Testis (tissue), 3 donors: ENCODE measurements around the gene TMEM236. TPM values are rescaled to one million over a fixed set of nuclear protein-coding genes. Genes with fewer than 3 reads are reported as not detected.

Source experiments
- DNase-seq: peaks from one replicate; pipeline ENCODE4 v3.0.0-alpha.2; 2019
- H3K27ac ChIP-seq, 2 donors: fragments of 200-600 bp; sonication (generic); one replicate each; pipeline ENCODE4 v1.5.1; 2019
- H3K27me3 ChIP-seq: fragments of 200-600 bp; sonication (generic); one replicate; pipeline ENCODE4 v1.5.1; 2019
- H3K36me3 ChIP-seq: fragments of 200-600 bp; sonication (generic); one replicate; pipeline ENCODE4 v1.5.1; 2017; ENCODE audit warnings: low read depth; ENCODE audit errors: missing control alignments
- H3K4me1 ChIP-seq: fragments of 200-600 bp; sonication (generic); one replicate; pipeline ENCODE4 v1.5.1; 2019
- H3K4me3 ChIP-seq, 2 donors: fragments of 200-600 bp; sonication (generic); one replicate each; pipeline ENCODE4 v1.5.1; 2017 to 2019
- H3K9me3 ChIP-seq: fragments of 200-600 bp; sonication (generic); one replicate; pipeline ENCODE4 v1.5.1; 2017
- CTCF ChIP-seq, 3 experiments: fragments of 450-650 bp in 2 of 3; fragments of 200-600 bp in 1 of 3; sonication (generic) in 1 of 3; IDR thresholded peaks; one replicate each; pipeline ENCODE4 v1.5.1; 2016 to 2019; ENCODE audit warnings: antibody characterized with exemption in 3 of 3, mild to moderate bottlenecking in 2 of 3, moderate library complexity in 1 of 3
- POLR2A ChIP-seq: fragments of 450-650 bp; IDR thresholded peaks from one replicate; pipeline ENCODE4 v1.6.1; 2017; ENCODE audit warnings: antibody characterized with exemption, mild to moderate bottlenecking, moderate library complexity
- WGBS, 2 donors: methylation state at CpG; one replicate each; pipeline ENCODE4 v1.1.5; 2018; 5-methylcytosine and 5-hydroxymethylcytosine counted together
- intact Hi-C: fragments of 100-400 bp; cut with DNase I; formaldehyde crosslinking; loops from one replicate; pipeline ENCODE4 v1.15.1; 2023; ENCODE audit warnings: low total_unique reads
- polyA plus RNA-seq: library from polyadenylated mRNA; stranded (reverse); fragments of 350-450 nt; fragmentation: Illumina TruSeq; extraction: RNeasy Lipid Tissue Mini Kit (QIAGEN cat#74804); gene quantifications from one replicate; pipeline ENCODE4 v1.2.3, GENCODE V29; 2014; ENCODE audit warnings: low read depth, low replicate concordance; ENCODE audit not compliant: insufficient read depth
- total RNA-seq, 2 donors: library from RNA; depleted of rRNA; stranded (reverse); fragments of >200 nt; gene quantifications; one replicate each; pipeline ENCODE4 v1.2.3, GENCODE V29; 2016

TMEM236 gene
- total and polyA plus RNA-seq, 3 donors from 2014 or later: 0.43 to 0.49 (median 0.47) TPM

DNA sequence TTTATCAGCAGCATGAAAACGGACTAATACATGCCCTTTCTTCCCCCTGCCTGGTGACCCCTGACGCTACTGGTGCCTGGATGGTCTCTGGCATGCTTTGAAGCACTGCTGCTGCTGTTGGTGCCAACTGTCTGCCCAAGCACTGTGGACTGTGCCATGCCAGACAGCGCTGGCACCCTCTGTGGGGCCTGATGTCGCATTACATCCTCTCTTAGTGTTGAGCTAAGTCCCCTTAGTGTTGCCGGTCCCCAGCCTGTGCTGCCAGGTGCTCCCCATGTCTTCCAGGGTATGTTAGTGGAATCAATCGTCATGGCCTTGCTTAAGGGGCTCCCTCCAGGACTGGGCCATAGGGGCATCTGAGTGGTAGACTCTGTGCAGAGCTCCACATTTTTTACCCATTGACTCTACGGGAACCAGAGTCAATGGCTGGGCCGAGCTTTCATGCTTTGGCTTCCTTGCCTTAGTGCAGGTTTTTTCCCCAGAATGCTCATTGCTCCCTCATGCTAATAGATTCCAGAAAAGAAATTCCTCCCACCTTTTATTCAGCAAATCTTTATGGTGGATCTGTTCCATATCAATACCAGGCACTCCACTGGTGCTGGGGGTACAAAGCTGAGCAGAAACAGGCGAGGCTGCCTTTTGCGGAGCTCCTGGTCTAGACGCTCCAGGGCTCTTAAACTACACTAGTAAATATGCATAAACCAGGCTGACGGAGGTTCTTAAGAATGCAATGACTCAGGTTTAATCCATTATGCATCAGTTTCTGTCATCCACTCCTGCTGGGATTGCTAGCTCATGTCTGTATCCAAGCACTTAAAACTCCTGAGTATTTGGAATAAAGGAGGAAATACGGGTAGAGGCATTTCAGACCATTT, 35.3 kb downstream of the TMEM236 start:
- Histone ChIP-seq H3K4me1 (no peaks in the 10 kb centered on the region), H3K36me3 (no peaks in the 10 kb centered on the region), H3K27me3 (no peaks in the 10 kb centered on the region), H3K27ac (no peak overlapping the region), H3K9me3 (no peaks in the 10 kb centered on the region), H3K4me3 (no peak overlapping the region)
- TF ChIP-seq CTCF (IDR thresholded peaks at IDR 0.05) (no peak), POLR2A (no peak)
- intact Hi-C loops: no loop called here
- 91 to 96% methylated on average over 13 of the region's 13 CpGs for WGBS, 2 donors
- DNase-seq: no peak

DNA sequence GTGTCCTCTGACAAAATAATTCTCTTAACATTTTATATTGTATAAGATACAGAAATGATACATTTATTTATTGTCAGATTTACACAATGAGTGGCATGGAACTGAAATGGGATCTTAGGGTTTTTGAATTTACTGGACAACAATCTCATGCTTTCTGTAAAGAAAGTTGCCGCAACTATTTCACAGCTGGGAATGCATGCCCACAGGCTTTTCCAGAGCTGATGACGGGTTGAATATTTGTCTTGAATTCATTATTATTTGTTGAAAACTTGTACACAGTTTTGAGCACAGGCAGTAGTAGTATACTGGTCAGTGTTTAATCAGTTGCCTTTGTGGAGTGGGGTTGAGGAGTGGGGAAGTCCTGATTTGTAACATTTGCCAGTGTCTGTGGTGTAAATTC, 36.6 kb downstream of the TMEM236 start:
- no peaks in the 10 kb centered on the region for H3K27me3 ChIP-seq
- intact Hi-C loops: no loop called here
- no peak overlapping the region for H3K4me3 ChIP-seq
- H3K4me1 ChIP-seq: no peaks in the 10 kb centered on the region
- H3K36me3 ChIP-seq: no peaks in the 10 kb centered on the region
- TF ChIP-seq POLR2A: no peak
- TF ChIP-seq CTCF (IDR thresholded peaks at IDR 0.05): no peak
- H3K27ac ChIP-seq: no peak overlapping the region
- H3K9me3 ChIP-seq: no peaks in the 10 kb centered on the region
- 95 to 96% methylated on average over 2 of the region's 2 CpGs for WGBS, 2 donors
- DNase-seq: no peak

DNA sequence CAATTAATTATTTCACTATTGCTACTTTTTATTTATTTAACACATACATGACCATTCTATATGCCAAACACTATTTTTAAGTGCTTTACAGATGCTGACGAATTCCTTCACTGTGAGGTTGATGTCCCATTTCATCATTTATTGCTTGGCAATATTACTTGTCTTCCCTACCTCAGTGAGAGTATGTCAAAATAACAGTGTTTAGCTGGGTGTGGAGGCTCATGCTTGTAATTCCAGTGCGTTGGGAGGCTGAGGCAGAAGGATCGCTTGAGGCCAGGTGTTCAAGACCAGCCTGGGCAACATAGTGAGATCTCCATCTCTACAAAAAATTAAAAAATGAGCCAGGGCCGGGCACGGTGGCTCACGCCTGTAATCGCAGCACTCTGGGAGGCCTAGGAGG, 37.4 kb downstream of the TMEM236 start:
- intact Hi-C loops: no loop called here
- no peak for DNase-seq
- no peaks in the 10 kb centered on the region for H3K36me3 ChIP-seq
- no peaks in the 10 kb centered on the region for H3K27me3 ChIP-seq
- H3K9me3 ChIP-seq: no peaks in the 10 kb centered on the region
- no peaks in the 10 kb centered on the region for H3K4me1 ChIP-seq
- H3K4me3 ChIP-seq: no peak overlapping the region
- WGBS, 2 donors: 83 to 86% methylated on average over 7 of the region's 7 CpGs
- no peak overlapping the region for H3K27ac ChIP-seq
- TF ChIP-seq CTCF (IDR thresholded peaks at IDR 0.05): no peak
- no peak for TF ChIP-seq POLR2A

GRCh38 chr10:17790651-17791050, 38.6 kb downstream of the TMEM236 start:
- Histone ChIP-seq H3K27me3 (no peaks in the 10 kb centered on the region), H3K9me3 (no peaks in the 10 kb centered on the region), H3K27ac (no peak overlapping the region), H3K36me3 (no peaks in the 10 kb centered on the region), H3K4me3 (no peak overlapping the region), H3K4me1 (no peaks in the 10 kb centered on the region)
- TF ChIP-seq CTCF (IDR thresholded peaks at IDR 0.05) (no peak), POLR2A (no peak)
- intact Hi-C loops: no loop called here
- WGBS, 2 donors: 72 to 80% methylated on average over 2 of the region's 2 CpGs
- DNase-seq: no peak

GRCh38 chr10:17792991-17793390, 41.0 kb downstream of the TMEM236 start:
- no peaks in the 10 kb centered on the region for H3K27me3 ChIP-seq
- no peak overlapping the region for H3K27ac ChIP-seq
- intact Hi-C loops: no loop called here
- no peaks in the 10 kb centered on the region for H3K36me3 ChIP-seq
- no peaks in the 10 kb centered on the region for H3K9me3 ChIP-seq
- TF ChIP-seq CTCF (IDR thresholded peaks at IDR 0.05): no peak
- no peak for TF ChIP-seq POLR2A
- DNase-seq: no peak
- no peaks in the 10 kb centered on the region for H3K4me1 ChIP-seq
- no peak overlapping the region for H3K4me3 ChIP-seq
